SK-N-SH (cell line): Measurements from ENCODE around the gene COX7A1.

Source experiments
- CTCF ChIP-seq: fragments of 200-600 bp; sonication (generic); IDR thresholded peaks from 2 replicates; pipeline ENCODE4 v1.6.1; 2017; ENCODE audit warnings: antibody characterized with exemption, mild to moderate bottlenecking, moderate library complexity
- EZH2phosphoT487 ChIP-seq: fragments of 200-600 bp; sonication (generic); IDR thresholded peaks from 2 replicates; pipeline ENCODE4 v1.6.1; 2017; ENCODE audit warnings: low read depth, mixed run types, mild to moderate bottlenecking, antibody characterized with exemption, moderate library complexity, borderline replicate concordance
- FOXJ3 ChIP-seq: sonication (generic); formaldehyde crosslinking; IDR thresholded peaks from 2 replicates; pipeline ENCODE4 v1.5.1; 2020; ENCODE audit warnings: mild to moderate bottlenecking, missing genetic modification reagents
- GABPA ChIP-seq: IDR thresholded peaks from 2 replicates; pipeline ENCODE4 v1.4.0; 2012; ENCODE audit warnings: low read depth, mild to moderate bottlenecking
- IRF3 ChIP-seq: fragments of 150-350 bp; IDR thresholded peaks from 2 replicates; pipeline ENCODE4 v1.6.1; 2016; ENCODE audit warnings: mild to moderate bottlenecking, low read depth, low read length
- MEF2A ChIP-seq: IDR thresholded peaks from 2 replicates; pipeline ENCODE4 v1.4.0; 2012; ENCODE audit warnings: low read depth, borderline replicate concordance
- RCOR1 ChIP-seq: fragments of 150-350 bp; IDR thresholded peaks from 2 replicates; pipeline ENCODE4 v1.6.1; 2017; ENCODE audit warnings: antibody characterized with exemption, low read length
- REST ChIP-seq: IDR thresholded peaks from 2 replicates; pipeline ENCODE4 v1.6.1; 2012; ENCODE audit warnings: mild to moderate bottlenecking, low read depth, low read length, moderate library complexity
- RFX5 ChIP-seq: IDR thresholded peaks from 2 replicates; pipeline ENCODE4 v1.6.1; 2012; ENCODE audit warnings: mild to moderate bottlenecking, improper control_type of control experiment, low read length
- SIN3A ChIP-seq: IDR thresholded peaks from 2 replicates; pipeline ENCODE4 v1.6.1; 2012; ENCODE audit warnings: low read depth, mild to moderate bottlenecking, low read length, moderate library complexity, borderline replicate concordance
- SMC3 ChIP-seq: IDR thresholded peaks from 2 replicates; pipeline ENCODE4 v1.6.1; 2012; ENCODE audit warnings: low read depth, low read length, improper control_type of control experiment
- TAF1 ChIP-seq: IDR thresholded peaks from 2 replicates; pipeline ENCODE4 v1.6.1; 2012; ENCODE audit warnings: low read depth, mild to moderate bottlenecking, low read length, moderate library complexity, borderline replicate concordance
- TCF12 ChIP-seq: IDR thresholded peaks from 2 replicates; pipeline ENCODE4 v1.4.0; 2012

GRCh38 chr19:36128392-36128736, 23.9 kb downstream of the COX7A1 start:
- TF ChIP-seq CTCF (no peak), RFX5 (no peak), REST (no peak), GABPA (no peak; the same call in 1 of the 2 replicates), TAF1 (no peak), TCF12 (no peak), MEF2A (no peak), EZH2phosphoT487 (no peak), SIN3A (no peak), RCOR1 (no peak), FOXJ3 (no peak), IRF3 (no peak), SMC3 (no peak)
